ENCODE data around the gene NEK2. TPM values are rescaled to one million over a fixed set of nuclear protein-coding genes. Genes with fewer than 3 reads are reported as not detected.

NEK2 gene
- total and polyA plus RNA-seq, 2 of the 13 experiments (the other 11 are each of a cell fraction or from before 2014, with no cell fraction given): 10.9 to 40.8 TPM

- TF ChIP-seq ATF2 (CRISPR knock-in tag; IDR thresholded peaks at IDR 0.05) (peak; percentile 68), IKZF1 (IDR thresholded peaks at IDR 0.05) (no peak), DZIP1 (CRISPR knock-in tag; IDR thresholded peaks at IDR 0.05) (no peak), ZBTB43 (CRISPR knock-in tag; conservative IDR thresholded peaks at IDR 0.05) (peak; percentile 97), CEBPG (CRISPR knock-in tag; IDR thresholded peaks at IDR 0.05) (peak; percentile 51; the same call in 1 of the 2 replicates), ARID2 (CRISPR knock-in tag; IDR thresholded peaks at IDR 0.05; ENCODE audit: borderline replicate concordance) (no peak), HMG20A (CRISPR knock-in tag; IDR thresholded peaks at IDR 0.05; ENCODE audit: borderline replicate concordance) (peak; percentile 54; the same call in 1 of the 2 replicates), MXI1 (IDR thresholded peaks at IDR 0.05; ENCODE audit: borderline replicate concordance, low read depth, low read length) (peak; percentile 71; the same call in 1 of the 3 replicates), ZBTB40 (IDR thresholded peaks at IDR 0.05) (no peak), ZBTB40 (CRISPR knock-in tag; IDR thresholded peaks at IDR 0.05) (peak; percentile 75)
Observed at GRCh38 chr1:211723273-211723672, 47.9 kb upstream of the NEK2 start (continued).

Data from HepG2 (cell line).